Neuron (in vitro differentiated cells): ENCODE results near the gene CARD8.
"Not testable (repeated sequence)": the region's sequence is repeated elsewhere in the genome, so short reads cannot be mapped to it uniquely, and the experiment has no call there.

Experiments
- H2AFZ ChIP-seq: one replicate; pipeline ENCODE4 v1.6.1; 2013; ENCODE audit warnings: low read depth, mild to moderate bottlenecking, inconsistent platforms, low read length, moderate library complexity
- H3K27me3 ChIP-seq: one replicate; pipeline ENCODE4 v1.6.1; 2013; ENCODE audit warnings: low read length; ENCODE audit not compliant: insufficient read depth
- H3K36me3 ChIP-seq: one replicate; pipeline ENCODE4 v1.6.1; 2013; ENCODE audit warnings: low read length; ENCODE audit not compliant: insufficient read depth
- H3K4me1 ChIP-seq: one replicate; pipeline ENCODE4 v1.6.1; 2013; ENCODE audit warnings: low read length; ENCODE audit not compliant: insufficient read depth
- H3K4me3 ChIP-seq: 2 replicates; pipeline ENCODE4 v1.5.1; 2013; ENCODE audit warnings: mild to moderate bottlenecking, low read length, moderate library complexity
- H3K9me3 ChIP-seq: one replicate; pipeline ENCODE4 v1.6.1; 2013; ENCODE audit warnings: low read length

Gene CARD8

DNA sequence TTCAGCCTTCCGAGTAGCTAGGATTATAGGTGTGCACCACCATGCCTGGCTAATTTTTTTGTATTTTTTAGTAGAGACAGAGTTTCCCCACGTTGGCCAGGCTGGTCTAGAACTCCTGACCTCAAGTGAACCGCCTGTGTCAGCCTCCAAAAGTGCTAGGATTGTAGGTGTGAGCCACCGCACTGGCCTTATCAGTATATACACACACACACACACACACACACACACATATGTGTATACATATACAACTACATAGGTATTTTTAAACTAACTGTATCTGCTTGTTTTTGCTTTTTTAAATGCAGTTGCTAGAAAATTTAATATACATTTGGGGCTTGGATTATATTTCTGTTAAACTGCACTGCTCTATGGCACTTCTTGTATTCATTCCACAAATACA, 3.1 kb downstream of the CARD8 start:
- Histone ChIP-seq H3K4me1 (peaks cover 6% of the 10 kb centered on the region), H3K36me3 (peaks cover 23% of the 10 kb centered on the region), H3K9me3 (no peaks in the 10 kb centered on the region), H3K27me3 (no peaks in the 10 kb centered on the region), H3K4me3 (no peak overlapping the region), H2AFZ (no peak overlapping the region)

- no peak overlapping the region for H2AFZ ChIP-seq
- peaks cover 4% of the 10 kb centered on the region for H3K4me1 ChIP-seq
- peaks cover 31% of the 10 kb centered on the region for H3K36me3 ChIP-seq
- H3K4me3 ChIP-seq, result no peak overlapping the region
- no peaks in the 10 kb centered on the region for H3K27me3 ChIP-seq
- no peaks in the 10 kb centered on the region for H3K9me3 ChIP-seq
Measured at GRCh38 chr19:48250290-48251025, 5.3 kb downstream of the CARD8 start.

- H3K4me1 ChIP-seq, result peaks cover under 1% of the 10 kb centered on the region
- no peaks in the 10 kb centered on the region for H3K27me3 ChIP-seq
- H3K9me3 ChIP-seq, result no peaks in the 10 kb centered on the region
- H2AFZ ChIP-seq, result no peak overlapping the region
- no peak overlapping the region for H3K4me3 ChIP-seq
- H3K36me3 ChIP-seq, result peaks cover 31% of the 10 kb centered on the region
Measured at GRCh38 chr19:48249502-48250014, 6.2 kb downstream of the CARD8 start.

- Histone ChIP-seq H3K36me3 (peaks cover 31% of the 10 kb centered on the region), H3K4me3 (no peak overlapping the region), H3K4me1 (no peaks in the 10 kb centered on the region), H2AFZ (no peak overlapping the region), H3K9me3 (no peaks in the 10 kb centered on the region), H3K27me3 (no peaks in the 10 kb centered on the region)
Measured at GRCh38 chr19:48248081-48248833, 7.5 kb downstream of the CARD8 start.

DNA sequence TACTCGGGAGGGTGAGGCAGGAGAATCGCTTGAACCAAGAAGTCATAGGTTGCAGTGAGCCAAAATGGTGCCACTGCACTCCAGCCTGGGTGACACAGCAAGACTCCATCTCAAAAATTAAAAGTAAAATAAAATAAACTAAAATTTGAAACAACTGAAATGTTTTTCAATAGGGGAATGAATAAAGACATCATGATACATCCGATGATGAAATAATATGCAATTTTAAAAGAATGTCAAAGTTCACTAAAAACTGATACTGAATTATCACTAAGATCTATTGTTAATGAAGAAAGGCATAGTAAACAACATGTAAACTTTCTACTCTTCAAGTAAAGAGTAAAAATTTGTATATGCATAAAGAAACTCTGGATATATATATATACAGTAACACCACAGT, 8.5 kb downstream of the CARD8 start:
- Histone ChIP-seq H3K9me3 (no peaks in the 10 kb centered on the region), H3K27me3 (no peaks in the 10 kb centered on the region), H3K4me3 (no peak overlapping the region), H3K4me1 (no peaks in the 10 kb centered on the region), H3K36me3 (peaks cover 31% of the 10 kb centered on the region), H2AFZ (no peak overlapping the region)

GRCh38 chr19:48246101-48246500, 9.6 kb downstream of the CARD8 start:
- peaks cover 28% of the 10 kb centered on the region for H3K36me3 ChIP-seq
- H3K4me1 ChIP-seq, result no peaks in the 10 kb centered on the region
- H3K27me3 ChIP-seq, result no peaks in the 10 kb centered on the region
- no peaks in the 10 kb centered on the region for H3K9me3 ChIP-seq
- no peak overlapping the region for H3K4me3 ChIP-seq
- H2AFZ ChIP-seq, result no peak overlapping the region

- no peak overlapping the region for H2AFZ ChIP-seq
- no peaks in the 10 kb centered on the region for H3K9me3 ChIP-seq
- no peaks in the 10 kb centered on the region for H3K27me3 ChIP-seq
- H3K4me1 ChIP-seq, result no peaks in the 10 kb centered on the region
- H3K36me3 ChIP-seq, result peaks cover 34% of the 10 kb centered on the region
- no peak overlapping the region for H3K4me3 ChIP-seq
Measured at GRCh38 chr19:48244281-48244680, 11.4 kb downstream of the CARD8 start.

GRCh38 chr19:48241771-48242170, 13.9 kb downstream of the CARD8 start:
- H3K4me1 ChIP-seq, H3K9me3 ChIP-seq, H3K4me3 ChIP-seq, H2AFZ ChIP-seq, H3K27me3 ChIP-seq: not testable (repeated sequence)
- peaks cover 34% of the 10 kb centered on the region for H3K36me3 ChIP-seq

- Histone ChIP-seq H3K9me3 (no peaks in the 10 kb centered on the region), H2AFZ (no peak overlapping the region), H3K4me1 (no peaks in the 10 kb centered on the region), H3K27me3 (no peaks in the 10 kb centered on the region), H3K4me3 (no peak overlapping the region), H3K36me3 (peaks cover 33% of the 10 kb centered on the region)
Measured at GRCh38 chr19:48239582-48240141, 16.1 kb downstream of the CARD8 start.

- H3K4me1 ChIP-seq, result no peaks in the 10 kb centered on the region
- H2AFZ ChIP-seq, result no peak overlapping the region
- no peaks in the 10 kb centered on the region for H3K27me3 ChIP-seq
- H3K4me3 ChIP-seq, result no peak overlapping the region
- H3K36me3 ChIP-seq, result peaks cover 37% of the 10 kb centered on the region
- H3K9me3 ChIP-seq, result no peaks in the 10 kb centered on the region
Measured at GRCh38 chr19:48239120-48239519, 16.6 kb downstream of the CARD8 start.

DNA sequence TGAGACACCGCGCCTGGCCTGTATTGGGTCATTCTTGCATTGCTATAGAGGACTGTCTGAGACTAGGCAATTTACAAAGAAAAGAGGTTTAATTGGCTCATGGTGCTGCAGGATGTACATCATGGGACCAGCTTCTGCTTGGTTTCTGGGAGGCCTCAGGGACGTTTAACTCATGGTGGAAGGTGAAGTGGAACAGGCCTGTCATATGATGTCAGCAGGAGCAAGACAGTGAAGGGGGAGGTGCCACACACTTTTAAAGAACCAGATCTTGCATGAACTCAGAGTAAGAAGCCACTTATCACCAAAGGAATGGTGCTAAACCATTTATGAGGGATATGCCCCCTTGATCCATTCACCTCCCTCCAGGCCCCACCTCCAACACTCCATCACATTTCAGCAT, 18.7 kb downstream of the CARD8 start:
- H3K36me3 ChIP-seq, result peaks cover 57% of the 10 kb centered on the region
- H3K4me3 ChIP-seq, result no peak overlapping the region
- no peaks in the 10 kb centered on the region for H3K4me1 ChIP-seq
- H3K27me3 ChIP-seq, result no peaks in the 10 kb centered on the region
- no peak overlapping the region for H2AFZ ChIP-seq
- no peaks in the 10 kb centered on the region for H3K9me3 ChIP-seq

DNA sequence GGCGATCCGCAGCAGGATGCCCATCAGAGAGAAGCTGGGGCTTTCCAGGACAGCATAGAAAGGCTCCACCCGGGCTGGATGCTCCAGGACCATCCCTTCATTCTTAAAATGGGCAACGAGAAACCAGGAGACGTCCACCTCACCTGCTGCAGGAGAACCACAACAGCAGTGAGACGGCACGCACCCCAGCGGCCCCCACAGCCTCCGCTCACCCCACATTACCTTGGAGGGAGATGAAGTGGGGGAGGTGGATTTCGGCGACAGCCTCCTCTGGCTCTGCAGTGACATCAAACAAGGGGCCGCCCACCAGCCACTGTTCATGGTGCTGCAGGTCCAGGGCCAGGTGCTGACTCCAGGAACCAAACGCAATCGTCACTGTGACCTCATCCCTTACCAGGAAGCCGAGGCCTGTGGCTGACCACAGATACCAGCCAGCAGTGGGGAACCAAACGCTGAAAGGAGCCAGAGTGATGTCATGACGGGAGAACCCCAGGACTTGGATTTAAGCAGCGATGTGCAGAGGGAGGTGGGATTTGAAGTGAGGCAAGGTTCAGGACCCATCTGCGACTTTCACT, 25.1 kb downstream of the CARD8 start:
- no peaks in the 10 kb centered on the region for H3K4me1 ChIP-seq
- no peak overlapping the region for H2AFZ ChIP-seq
- H3K9me3 ChIP-seq, result peaks cover 7% of the 10 kb centered on the region
- H3K4me3 ChIP-seq, result no peak overlapping the region
- no peaks in the 10 kb centered on the region for H3K27me3 ChIP-seq
- H3K36me3 ChIP-seq, result peaks cover 68% of the 10 kb centered on the region

- Histone ChIP-seq H3K27me3 (no peaks in the 10 kb centered on the region), H3K36me3 (peaks cover 15% of the 10 kb centered on the region), H3K9me3 (no peaks in the 10 kb centered on the region), H3K4me3 (no peak overlapping the region), H3K4me1 (peaks cover 2% of the 10 kb centered on the region), H2AFZ (no peak overlapping the region)
Measured at GRCh38 chr19:48221628-48222027, 34.1 kb downstream of the CARD8 start.
